HEK293 (cell line): ENCODE data around the gene CARD8.
A peak's percentile ranks its signal among the peaks of the same experiment; 100 is the strongest.

ENCODE experiments used
- CTCF ChIA-PET: fragments of 350-600 bp; formaldehyde crosslinking; extraction: SDS; loops from one replicate; lab custom pipeline; 2021; ENCODE audit warnings: antibody characterized with exemption; lab: Yijun Ruan, JAX
- POLR2A ChIA-PET: fragments of 300-600 bp; formaldehyde crosslinking; extraction: SDS; loops from one replicate; lab custom pipeline; 2020; ENCODE audit warnings: antibody characterized with exemption, inconsistent platforms; lab: Yijun Ruan, JAX
- H3K27ac ChIP-seq: fragments of 200-500 bp; sonication (Bioruptor generic); 2 replicates; pipeline ENCODE4 v1.5.1; 2014; ENCODE audit warnings: low read depth, low read length, control low read depth, inconsistent platforms; ENCODE audit errors: extremely low read depth
- H3K36me3 ChIP-seq, 2 experiments: fragments of 200-500 bp in 1 of 2; sonication (Bioruptor generic) in 1 of 2; 1 replicate in 1 of 2; 2 replicates in 1 of 2; pipeline ENCODE4 v1.5.1; 2014 to 2017; ENCODE audit warnings: inconsistent platforms in 2 of 2, low read length in 2 of 2; ENCODE audit not compliant: control insufficient read depth in 2 of 2, insufficient read depth in 1 of 2
- H3K4me1 ChIP-seq: fragments of 200-500 bp; sonication (Bioruptor generic); 2 replicates; pipeline ENCODE4 v1.5.1; 2014; ENCODE audit warnings: mild to moderate bottlenecking, low read length, inconsistent platforms; ENCODE audit not compliant: control insufficient read depth, insufficient read depth
- H3K4me3 ChIP-seq: 2 replicates; pipeline ENCODE4 v1.5.1; 2011; ENCODE audit warnings: low read depth, mild to moderate bottlenecking, control low read depth, low read length, moderate library complexity
- H3K9me3 ChIP-seq: fragments of 200-500 bp; sonication (Bioruptor generic); 2 replicates; pipeline ENCODE4 v1.5.1; 2014; ENCODE audit warnings: low read depth, low read length, inconsistent platforms; ENCODE audit not compliant: control insufficient read depth, insufficient read depth
- ELK4 ChIP-seq: IDR thresholded peaks from 2 replicates; pipeline ENCODE4 v1.6.1; 2011; ENCODE audit warnings: mild to moderate bottlenecking, low read depth, low read length, borderline replicate concordance
- KLF9 ChIP-seq: fragments of 450-650 bp; formaldehyde crosslinking; IDR thresholded peaks from 2 replicates; pipeline ENCODE4 v1.5.1; 2016; ENCODE audit warnings: missing biosample characterization, missing genetic modification characterization, low read depth
- MEIS1 ChIP-seq: sonication (generic); formaldehyde crosslinking; IDR thresholded peaks from 2 replicates; pipeline ENCODE4 v1.8.1; 2022; ENCODE audit warnings: missing genetic modification reagents, mild to moderate bottlenecking, borderline replicate concordance
- MYNN ChIP-seq: fragments of 450-650 bp; formaldehyde crosslinking; IDR thresholded peaks from 2 replicates; pipeline ENCODE4 v1.5.1; 2016; ENCODE audit warnings: missing biosample characterization, missing genetic modification characterization, borderline replicate concordance
- PRDM4 ChIP-seq: fragments of 450-650 bp; formaldehyde crosslinking; IDR thresholded peaks from 2 replicates; pipeline ENCODE4 v1.5.1; 2017; ENCODE audit warnings: missing biosample characterization, missing genetic modification characterization
- REPIN1 ChIP-seq: fragments of 450-650 bp; formaldehyde crosslinking; IDR thresholded peaks from 2 replicates; pipeline ENCODE4 v1.5.1; 2017; ENCODE audit warnings: missing biosample characterization, missing genetic modification characterization, low read depth
- REST ChIP-seq: fragments of 450-650 bp; formaldehyde crosslinking; IDR thresholded peaks from 2 replicates; pipeline ENCODE4 v1.5.1; 2016; ENCODE audit warnings: missing biosample characterization, missing genetic modification characterization
- SP3 ChIP-seq: fragments of 450-650 bp; formaldehyde crosslinking; IDR thresholded peaks from 2 replicates; pipeline ENCODE4 v1.5.1; 2016; ENCODE audit warnings: missing biosample characterization, missing genetic modification characterization
- ZNF184 ChIP-seq: fragments of 450-650 bp; IDR thresholded peaks from 2 replicates; pipeline ENCODE4 v1.5.1; 2018; ENCODE audit warnings: missing biosample characterization, mild to moderate bottlenecking, missing genetic modification characterization
- ZNF266 ChIP-seq: fragments of 450-650 bp; formaldehyde crosslinking; IDR thresholded peaks from 2 replicates; pipeline ENCODE4 v1.5.1; 2016; ENCODE audit warnings: missing biosample characterization, missing genetic modification characterization, low read depth
- ZNF335 ChIP-seq: fragments of 450-650 bp; formaldehyde crosslinking; conservative IDR thresholded peaks from 2 replicates; pipeline ENCODE4 v1.5.1; 2016; ENCODE audit warnings: missing biosample characterization, missing genetic modification characterization
- ZNF362 ChIP-seq: fragments of 450-650 bp; formaldehyde crosslinking; IDR thresholded peaks from 2 replicates; pipeline ENCODE4 v1.5.1; 2016; ENCODE audit warnings: missing biosample characterization, missing genetic modification characterization
- ZNF366 ChIP-seq: fragments of 450-650 bp; formaldehyde crosslinking; conservative IDR thresholded peaks from 2 replicates; pipeline ENCODE4 v1.5.1; 2016; ENCODE audit warnings: missing biosample characterization, missing genetic modification characterization
- ZNF580 ChIP-seq: fragments of 450-650 bp; formaldehyde crosslinking; IDR thresholded peaks from 2 replicates; pipeline ENCODE4 v1.5.1; 2016; ENCODE audit warnings: missing biosample characterization, missing genetic modification characterization
- ZNF837 ChIP-seq: fragments of 450-650 bp; formaldehyde crosslinking; IDR thresholded peaks from 2 replicates; pipeline ENCODE4 v1.5.1; 2016; ENCODE audit warnings: missing biosample characterization, missing genetic modification characterization
- ZXDB ChIP-seq: fragments of 450-650 bp; formaldehyde crosslinking; IDR thresholded peaks from 2 replicates; pipeline ENCODE4 v1.5.1; 2016; ENCODE audit warnings: missing biosample characterization, missing genetic modification characterization

CARD8 gene

GRCh38 chr19:48203794-48204628, 51.7 kb downstream of the CARD8 start (continued):
- TF ChIP-seq REST (tag by site-specific recombination), result no peak
- TF ChIP-seq ZXDB (tag by site-specific recombination), result peak; percentile 43
- TF ChIP-seq ZNF837, result no peak
- TF ChIP-seq MEIS1 (CRISPR knock-in tag), result no peak
- TF ChIP-seq SP3, result peak; percentile 50
- peak; percentile 73 for TF ChIP-seq ZNF366 (tag by site-specific recombination)
- no peak for TF ChIP-seq ZNF184 (tag by site-specific recombination)

- Histone ChIP-seq H3K27ac (peak overlapping the region; percentile 27), H3K9me3 (no peaks in the 10 kb centered on the region), H3K4me3 (peak overlapping the region; percentile 63), H3K4me1 (peaks cover 5% of the 10 kb centered on the region; the same call in 1 of the 2 replicates), H3K36me3 (no peaks in the 10 kb centered on the region; a peak in 1 of 3 replicates)
- CTCF ChIA-PET, result interaction anchor here (0.5 to 3.6 kb wide), 12 partner anchors 13 to 240 kb away, joined by 3 to 23 read pairs (median 4); no protein-coding TSS in a partner anchor
- POLR2A ChIA-PET, result interaction anchor here (0.5 to 2.9 kb wide), 25 partner anchors 9 to 587 kb away, joined by 3 to 54 read pairs (median 5); partner anchors contain the start of genes CARD8, LIG1, PLA2G4C and RPL18
- TF ChIP-seq REPIN1 (0 out of 2 replicates have a peak, but pooled peaks have one; percentile 49), ELK4 (no peak), ZNF266 (tag by site-specific recombination) (no peak), KLF9 (tag by site-specific recombination) (no peak), ZNF362 (peak; percentile 57; the same call in 1 of the 2 replicates), PRDM4 (tag by site-specific recombination) (0 out of 2 replicates have a peak, but pooled peaks have one; percentile 16), ZNF580 (tag by site-specific recombination) (peak; percentile 79), MYNN (0 out of 2 replicates have a peak, but pooled peaks have one; percentile 59), ZNF335 (tag by site-specific recombination) (peak; percentile 99)
Observed at GRCh38 chr19:48203222-48203793, 52.4 kb downstream of the CARD8 start.
